DOHH2 (cell line): ENCODE results near the gene UVSSA.

ENCODE experiments used
- H3F3A ChIP-seq: fragments of 200-600 bp; sonication (generic), shearing (Covaris generic); 2 replicates; pipeline ENCODE4 v1.6.0; 2016; ENCODE audit warnings: antibody characterized with exemption, mild to moderate bottlenecking; ENCODE audit not compliant: control insufficient read depth, insufficient read depth
- H3K27ac ChIP-seq: fragments of 200-600 bp; sonication (generic); 2 replicates; pipeline ENCODE4 v1.5.1; 2014; ENCODE audit warnings: low read depth, mild to moderate bottlenecking, low read length, moderate library complexity
- H3K27me3 ChIP-seq: fragments of 200-600 bp; sonication (generic); 2 replicates; pipeline ENCODE4 v1.6.1; 2014; ENCODE audit warnings: mild to moderate bottlenecking, low read length, mixed read lengths; ENCODE audit not compliant: control insufficient read depth
- H3K36me3 ChIP-seq: fragments of 200-600 bp; sonication (generic); 2 replicates; pipeline ENCODE4 v1.6.1; 2014; ENCODE audit warnings: mild to moderate bottlenecking, low read length, moderate library complexity, mixed read lengths; ENCODE audit not compliant: control insufficient read depth
- H3K4me1 ChIP-seq: fragments of 200-600 bp; sonication (generic); 2 replicates; pipeline ENCODE4 v1.6.1; 2014; ENCODE audit warnings: mild to moderate bottlenecking, low read length, mixed read lengths; ENCODE audit not compliant: control insufficient read depth
- H3K4me2 ChIP-seq: fragments of 200-600 bp; sonication (generic); 2 replicates; pipeline ENCODE4 v1.6.0; 2014; ENCODE audit warnings: mild to moderate bottlenecking, low read length, moderate library complexity
- H3K4me3 ChIP-seq: fragments of 200-600 bp; sonication (generic); 2 replicates; pipeline ENCODE4 v1.5.1; 2014; ENCODE audit warnings: mild to moderate bottlenecking, low read length, mixed read lengths
- H3K79me2 ChIP-seq: fragments of 200-600 bp; sonication (generic); 2 replicates; pipeline ENCODE4 v1.6.1; 2014; ENCODE audit warnings: mild to moderate bottlenecking, low read length, mixed read lengths; ENCODE audit not compliant: control insufficient read depth
- H3K9me2 ChIP-seq: fragments of 200-600 bp; sonication (generic); replicated peaks from 2 replicates; pipeline ENCODE4 v1.6.1; 2014; ENCODE audit warnings: mild to moderate bottlenecking, low read length, mixed read lengths; ENCODE audit not compliant: control insufficient read depth
- H3K9me3 ChIP-seq: fragments of 200-600 bp; sonication (generic); 2 replicates; pipeline ENCODE4 v1.6.1; 2014; ENCODE audit warnings: antibody characterized with exemption, low read length, mixed read lengths; ENCODE audit not compliant: control insufficient read depth, insufficient read depth
- H4K20me1 ChIP-seq: fragments of 200-600 bp; sonication (generic); 2 replicates; pipeline ENCODE4 v1.6.0; 2014; ENCODE audit warnings: low read depth, mild to moderate bottlenecking, antibody characterized with exemption, low read length, moderate library complexity; ENCODE audit not compliant: control insufficient read depth, insufficient read depth
- EZH2phosphoT487 ChIP-seq: fragments of 200-600 bp; sonication (generic); IDR thresholded peaks from 2 replicates; pipeline ENCODE4 v1.6.1; 2017; ENCODE audit warnings: borderline replicate concordance, mild to moderate bottlenecking, antibody characterized with exemption, low read length, moderate library complexity, mixed read lengths
- TF ChIP-seq, protein P1 (sequence below): fragments of 200-600 bp; sonication (generic); IDR thresholded peaks from one replicate; pipeline ENCODE4 v1.5.1; 2014; ENCODE audit warnings: antibody characterized with exemption, mild to moderate bottlenecking, low read depth, low read length; ENCODE audit not compliant: poor library complexity, severe bottlenecking

Gene UVSSA

DNA sequence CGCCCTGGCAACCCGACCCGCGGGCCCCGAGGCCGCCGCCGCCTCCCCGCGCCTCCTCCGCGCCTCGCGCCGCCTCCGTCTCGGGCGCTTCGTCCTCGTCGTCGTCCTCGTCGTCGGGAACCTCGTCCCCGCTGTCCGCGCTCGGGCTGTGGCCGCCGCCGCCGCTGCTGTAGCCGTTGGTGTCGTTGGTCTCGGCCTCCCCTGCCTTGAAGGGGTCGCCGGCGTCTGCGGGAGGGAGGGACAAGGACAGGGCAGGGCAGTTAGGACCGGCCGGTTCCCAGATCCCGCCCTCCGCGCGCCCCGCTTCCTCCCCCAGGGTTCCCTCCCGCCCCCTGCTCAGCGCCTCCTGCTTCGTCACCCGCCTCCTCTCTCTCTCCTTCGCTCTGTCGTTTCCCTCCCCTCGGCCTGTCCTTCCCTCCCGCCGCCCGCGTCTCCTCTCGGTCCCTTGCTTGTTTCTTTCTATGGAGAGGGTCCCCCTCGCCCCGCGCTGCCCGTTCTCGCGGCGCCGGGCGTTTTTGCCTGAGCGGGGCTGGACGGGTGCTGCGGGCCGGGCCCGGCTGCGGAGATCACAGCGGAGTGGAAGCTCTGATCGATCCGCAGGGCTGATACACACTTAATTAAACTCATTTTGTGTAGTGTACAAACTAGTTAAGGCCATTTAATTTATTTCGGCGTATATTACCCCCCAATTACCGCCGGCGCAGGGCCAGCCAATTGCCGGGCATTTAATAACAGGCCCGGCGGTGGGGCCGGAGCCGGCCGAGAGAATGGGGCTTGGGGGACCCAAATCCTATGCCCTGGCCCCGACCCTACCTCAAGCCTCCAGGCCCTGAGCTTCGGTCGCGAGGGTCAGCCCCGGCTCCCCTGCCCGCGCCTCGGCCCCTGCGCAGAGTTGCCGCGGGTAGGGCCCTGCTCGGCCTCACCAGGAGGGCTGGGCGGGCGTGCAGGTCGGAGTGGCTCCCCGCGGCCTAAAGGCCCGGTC is 56.9 kb downstream of the UVSSA start:
- H3K36me3 ChIP-seq, result no peaks in the 10 kb centered on the region
- no peaks in the 10 kb centered on the region for H3K27me3 ChIP-seq
- H3K4me1 ChIP-seq, result no peaks in the 10 kb centered on the region
- H3K27ac ChIP-seq, result no peak overlapping the region
- no peaks in the 10 kb centered on the region for H3K79me2 ChIP-seq
- no peak overlapping the region for H3K4me2 ChIP-seq
- H3K4me3 ChIP-seq, result no peak overlapping the region
- TF ChIP-seq, protein P1, sequence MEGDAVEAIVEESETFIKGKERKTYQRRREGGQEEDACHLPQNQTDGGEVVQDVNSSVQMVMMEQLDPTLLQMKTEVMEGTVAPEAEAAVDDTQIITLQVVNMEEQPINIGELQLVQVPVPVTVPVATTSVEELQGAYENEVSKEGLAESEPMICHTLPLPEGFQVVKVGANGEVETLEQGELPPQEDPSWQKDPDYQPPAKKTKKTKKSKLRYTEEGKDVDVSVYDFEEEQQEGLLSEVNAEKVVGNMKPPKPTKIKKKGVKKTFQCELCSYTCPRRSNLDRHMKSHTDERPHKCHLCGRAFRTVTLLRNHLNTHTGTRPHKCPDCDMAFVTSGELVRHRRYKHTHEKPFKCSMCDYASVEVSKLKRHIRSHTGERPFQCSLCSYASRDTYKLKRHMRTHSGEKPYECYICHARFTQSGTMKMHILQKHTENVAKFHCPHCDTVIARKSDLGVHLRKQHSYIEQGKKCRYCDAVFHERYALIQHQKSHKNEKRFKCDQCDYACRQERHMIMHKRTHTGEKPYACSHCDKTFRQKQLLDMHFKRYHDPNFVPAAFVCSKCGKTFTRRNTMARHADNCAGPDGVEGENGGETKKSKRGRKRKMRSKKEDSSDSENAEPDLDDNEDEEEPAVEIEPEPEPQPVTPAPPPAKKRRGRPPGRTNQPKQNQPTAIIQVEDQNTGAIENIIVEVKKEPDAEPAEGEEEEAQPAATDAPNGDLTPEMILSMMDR, result no peak
- no peak for TF ChIP-seq EZH2phosphoT487
- H4K20me1 ChIP-seq, result no peaks in the 10 kb centered on the region
- peaks cover 21% of the 10 kb centered on the region; the same call in 1 of the 2 replicates for H3K9me3 ChIP-seq
- no peaks in the 10 kb centered on the region for H3K9me2 ChIP-seq
- no peaks in the 10 kb centered on the region for H3F3A ChIP-seq

DNA sequence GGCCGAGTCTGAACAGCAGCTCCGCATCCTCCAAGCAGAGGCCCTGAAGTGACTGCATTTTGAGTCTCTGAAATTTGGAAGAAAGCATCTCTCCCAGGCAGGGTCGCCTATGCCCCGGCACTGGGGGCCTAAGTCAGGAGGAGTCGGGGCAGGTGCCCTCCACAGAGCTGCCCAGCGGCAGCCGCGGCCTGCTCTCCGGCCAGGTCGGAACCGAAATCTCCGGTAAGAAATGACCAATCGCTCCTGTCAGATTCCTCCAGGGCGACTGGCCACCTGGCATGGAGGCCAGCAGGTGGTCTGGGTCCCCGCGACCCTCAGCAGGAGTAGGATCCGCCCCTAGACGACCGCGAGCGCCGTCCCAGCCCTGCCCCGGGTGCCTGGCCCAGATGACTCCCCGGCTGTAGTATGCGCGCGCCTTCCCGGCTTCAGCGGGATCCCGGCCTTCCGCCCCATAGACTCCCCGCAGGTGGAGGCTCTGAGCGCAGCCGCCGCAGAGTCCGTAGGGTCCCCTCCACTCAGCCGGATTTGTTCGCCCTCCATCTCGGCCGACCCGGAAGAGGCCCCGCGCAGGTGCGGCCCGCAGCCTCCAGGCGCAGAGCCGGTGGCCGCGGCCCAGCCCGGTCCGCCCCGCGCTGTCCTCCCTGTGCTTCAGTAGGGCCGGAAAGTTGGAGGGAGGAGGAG is 57.7 kb downstream of the UVSSA start:
- Histone ChIP-seq H3K79me2 (no peaks in the 10 kb centered on the region), H3K4me1 (no peaks in the 10 kb centered on the region), H3K36me3 (no peaks in the 10 kb centered on the region), H3K9me2 (no peaks in the 10 kb centered on the region), H3K9me3 (peaks cover 16% of the 10 kb centered on the region; the same call in 1 of the 2 replicates), H3K27me3 (no peaks in the 10 kb centered on the region), H3K27ac (no peak overlapping the region), H3K4me3 (no peak overlapping the region), H3K4me2 (no peak overlapping the region), H4K20me1 (no peaks in the 10 kb centered on the region), H3F3A (no peaks in the 10 kb centered on the region)
- TF ChIP-seq, protein P1, result no peak
- no peak for TF ChIP-seq EZH2phosphoT487

DNA sequence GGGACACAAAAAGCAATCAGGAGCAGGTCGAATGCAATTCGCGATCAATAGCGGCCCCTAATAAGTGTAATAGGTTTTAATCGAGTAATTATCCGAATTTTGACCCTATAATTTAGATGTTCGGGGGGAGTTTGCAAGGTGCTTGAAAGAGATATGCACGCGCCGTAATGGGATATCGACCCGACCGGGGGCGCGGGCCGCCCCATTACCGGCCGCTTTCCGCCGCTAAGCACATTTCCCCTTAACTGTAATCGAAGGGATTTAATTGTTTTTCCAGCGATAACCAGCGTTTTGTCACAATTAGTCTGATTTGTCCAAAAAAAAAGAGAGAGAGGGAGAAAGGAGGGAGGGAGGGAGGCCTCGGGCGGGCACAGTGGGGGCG is 58.2 kb downstream of the UVSSA start:
- Histone ChIP-seq H3K4me1 (no peaks in the 10 kb centered on the region), H3K36me3 (no peaks in the 10 kb centered on the region), H3K9me2 (no peaks in the 10 kb centered on the region), H3K79me2 (no peaks in the 10 kb centered on the region), H3K9me3 (peaks cover 11% of the 10 kb centered on the region; the same call in 1 of the 2 replicates), H3K27me3 (no peaks in the 10 kb centered on the region), H3K27ac (no peak overlapping the region), H3F3A (no peaks in the 10 kb centered on the region), H3K4me2 (no peak overlapping the region), H4K20me1 (no peaks in the 10 kb centered on the region), H3K4me3 (no peak overlapping the region)
- TF ChIP-seq, protein P1, result no peak
- TF ChIP-seq EZH2phosphoT487, result no peak
